Suppressor macrophage treated with lipopolysaccharide for 1 hour (primary cell): ENCODE results near the gene YY1.
"Not testable (repeated sequence)": the region's sequence is repeated elsewhere in the genome, so short reads cannot be mapped to it uniquely, and the experiment has no call there.

ENCODE experiments used
- DNase-seq, 3 donors: peaks; one replicate each; pipeline ENCODE4 v3.0.0-alpha.2; 2020 to 2022

The YY1 gene

DNA sequence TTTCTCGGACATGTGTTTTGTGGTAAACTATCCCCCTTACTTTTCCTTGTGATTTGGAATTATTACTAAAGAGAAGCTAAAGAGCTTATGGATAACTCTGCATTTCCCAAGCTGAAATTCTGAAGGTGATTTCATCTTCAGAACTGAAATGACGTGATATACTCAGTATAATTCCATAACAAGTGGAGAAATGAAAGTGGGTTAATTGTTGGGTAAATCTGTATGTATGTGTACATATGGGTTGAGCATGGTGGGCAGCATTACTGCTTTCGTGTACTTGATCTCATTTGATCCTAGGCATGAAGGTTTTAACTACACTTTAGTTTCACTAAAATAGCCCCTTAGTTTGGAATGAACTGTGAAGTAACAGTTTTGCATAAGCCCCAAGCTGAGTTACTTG is 4.1 kb downstream of the YY1 start:
- no peak for DNase-seq

DNA sequence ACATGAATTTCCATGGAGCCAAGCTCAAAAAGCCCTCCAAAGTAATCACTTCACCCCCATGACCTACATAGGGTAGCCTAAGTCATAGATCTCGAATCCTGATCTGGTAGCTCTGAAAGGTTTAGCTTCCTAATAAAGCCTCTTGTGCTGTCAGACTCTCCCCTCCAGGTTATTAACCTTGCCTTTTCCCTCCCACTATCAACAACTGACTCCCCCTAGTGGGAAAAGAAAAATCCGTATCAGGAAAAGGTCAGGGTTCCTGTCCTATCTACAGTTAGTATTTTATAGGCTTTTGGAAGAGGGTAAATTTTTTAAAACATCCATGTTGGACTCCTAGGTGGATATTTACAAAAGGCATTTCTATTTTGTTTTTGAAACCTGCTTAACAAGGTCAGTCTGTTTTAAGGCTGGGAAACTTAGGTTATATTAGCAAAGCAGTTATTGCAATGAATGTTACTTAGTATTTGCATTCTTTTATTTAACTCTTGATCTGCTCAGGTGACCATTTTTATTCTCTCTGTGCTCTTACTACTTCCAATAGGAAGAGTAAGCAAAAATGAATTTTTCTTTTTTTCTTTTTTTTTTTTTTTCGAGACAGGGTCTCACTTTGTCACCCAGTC is 8.0 kb downstream of the YY1 start:
- DNase-seq: peak; percentile 64 to 68 (median 67)

DNA sequence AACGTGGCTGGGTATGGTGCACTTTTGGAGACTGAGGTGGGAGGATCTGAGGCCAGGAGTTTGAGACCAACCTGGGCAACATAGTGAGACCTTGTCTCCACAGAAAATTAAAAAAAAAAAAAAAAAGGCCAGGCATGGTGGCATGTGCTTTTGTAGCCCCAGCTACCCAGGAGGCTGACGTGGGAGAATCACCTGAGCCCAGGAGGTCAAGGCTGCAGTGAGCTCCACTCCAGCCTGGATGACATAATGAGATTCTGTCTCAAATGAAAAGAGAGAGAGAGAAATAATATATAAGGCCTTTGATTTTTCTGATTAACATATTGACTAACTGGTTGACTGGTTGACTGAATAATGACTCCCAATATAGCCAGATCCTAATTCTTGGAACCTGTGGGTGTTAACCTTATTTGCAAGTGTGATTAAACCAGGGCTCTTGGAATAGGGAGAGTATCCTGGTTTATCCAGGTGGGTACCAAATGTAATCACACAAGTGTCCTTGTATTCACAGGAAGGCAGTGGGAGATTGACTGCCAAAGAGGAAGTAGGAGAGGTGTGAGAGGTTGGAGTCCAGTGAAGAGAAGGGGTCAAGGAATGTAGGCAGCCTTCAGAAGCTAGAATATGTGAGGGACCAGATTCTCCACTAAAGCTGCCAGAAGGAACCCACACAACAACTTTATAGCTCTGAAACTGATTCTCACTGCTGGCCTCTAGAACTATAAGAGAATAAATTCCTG is 12.0 kb downstream of the YY1 start:
- DNase-seq: no peak

DNA sequence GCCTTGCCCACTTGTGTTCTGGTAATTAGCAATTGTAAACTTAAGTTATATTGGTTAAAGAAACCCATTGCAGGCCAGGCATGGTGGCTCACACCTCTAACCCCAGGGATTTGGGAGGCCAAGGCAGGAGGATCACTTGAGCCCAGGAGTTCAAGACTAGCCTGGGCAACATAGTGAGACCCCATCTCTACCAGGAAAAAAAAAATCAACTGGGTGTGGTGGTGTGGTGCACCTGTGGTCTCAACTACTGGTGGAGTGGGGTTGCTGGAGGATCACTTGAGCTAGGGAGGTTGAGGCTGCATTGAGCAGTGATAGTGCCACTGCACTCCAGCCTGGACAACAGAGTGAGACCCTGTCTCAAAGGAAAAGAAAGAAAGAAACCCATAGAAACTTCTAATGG is 13.7 kb downstream of the YY1 start:
- no peak for DNase-seq

GRCh38 chr14:100256339-100256895 is 17.5 kb downstream of the YY1 start:
- no peak for DNase-seq

DNA sequence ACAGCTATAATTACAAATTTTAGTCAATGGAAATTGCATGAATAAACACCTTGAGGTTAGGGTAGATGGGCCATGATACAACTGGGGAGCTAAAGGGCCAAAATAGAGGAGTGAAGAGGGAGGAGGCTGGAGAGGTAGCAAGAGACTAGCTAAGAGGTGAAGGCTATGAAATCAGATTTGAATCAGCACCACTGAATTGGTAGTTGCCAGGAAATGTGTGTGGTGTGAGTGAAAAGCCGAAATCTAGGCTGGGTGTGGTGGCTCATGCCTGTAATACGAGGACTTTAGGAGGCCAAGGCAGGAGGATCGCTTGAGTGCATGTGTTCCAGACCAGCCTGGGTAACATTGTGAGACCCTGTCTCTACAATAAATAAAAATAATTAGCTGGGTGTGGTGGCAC is 22.7 kb downstream of the YY1 start:
- DNase-seq: no peak

DNA sequence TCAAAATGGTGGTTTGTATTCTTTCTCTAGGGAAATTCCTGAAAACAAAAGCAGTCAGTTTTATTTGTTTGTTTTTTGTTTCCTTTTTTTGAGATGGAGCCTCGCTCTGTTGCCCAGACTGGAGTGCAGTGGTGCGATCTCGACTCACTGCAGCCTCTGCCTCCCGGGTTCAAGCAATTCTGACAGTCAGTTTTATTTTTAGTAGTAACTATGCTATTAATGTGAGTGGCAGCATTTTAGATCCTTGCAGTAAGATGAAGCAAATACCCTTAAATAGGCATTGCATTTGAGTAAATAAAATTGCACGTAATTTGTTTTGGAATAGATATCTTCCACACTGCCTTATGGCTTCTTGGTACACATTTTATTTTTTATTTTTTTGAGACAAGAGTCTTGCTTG is 23.6 kb downstream of the YY1 start:
- DNase-seq: no peak

DNA sequence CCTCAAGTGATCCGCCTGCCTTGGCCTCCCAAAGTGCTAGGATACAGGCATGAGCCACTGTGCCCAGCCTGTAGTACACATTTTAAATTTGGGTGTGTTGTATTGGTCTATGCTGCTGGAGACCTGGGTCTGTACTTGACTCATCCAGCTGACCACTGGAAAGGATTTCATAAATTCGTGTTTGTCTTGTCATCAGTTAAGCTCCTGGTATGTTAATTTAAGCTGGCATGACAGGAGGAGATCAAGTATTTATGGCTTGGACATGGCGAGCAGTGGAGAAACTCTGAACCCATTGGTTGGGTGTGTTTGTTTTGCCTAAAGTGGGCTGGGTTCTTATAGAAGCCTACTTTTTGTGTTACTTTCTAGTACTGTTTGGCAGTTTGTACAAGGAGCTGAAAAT is 24.2 kb downstream of the YY1 start:
- no peak for DNase-seq

- DNase-seq: no peak
These were observed 29.0 kb downstream of the YY1 start for GRCh38 chr14:100267990-100268389.

GRCh38 chr14:100268591-100269207 is 29.8 kb downstream of the YY1 start:
- DNase-seq: no peak

DNA sequence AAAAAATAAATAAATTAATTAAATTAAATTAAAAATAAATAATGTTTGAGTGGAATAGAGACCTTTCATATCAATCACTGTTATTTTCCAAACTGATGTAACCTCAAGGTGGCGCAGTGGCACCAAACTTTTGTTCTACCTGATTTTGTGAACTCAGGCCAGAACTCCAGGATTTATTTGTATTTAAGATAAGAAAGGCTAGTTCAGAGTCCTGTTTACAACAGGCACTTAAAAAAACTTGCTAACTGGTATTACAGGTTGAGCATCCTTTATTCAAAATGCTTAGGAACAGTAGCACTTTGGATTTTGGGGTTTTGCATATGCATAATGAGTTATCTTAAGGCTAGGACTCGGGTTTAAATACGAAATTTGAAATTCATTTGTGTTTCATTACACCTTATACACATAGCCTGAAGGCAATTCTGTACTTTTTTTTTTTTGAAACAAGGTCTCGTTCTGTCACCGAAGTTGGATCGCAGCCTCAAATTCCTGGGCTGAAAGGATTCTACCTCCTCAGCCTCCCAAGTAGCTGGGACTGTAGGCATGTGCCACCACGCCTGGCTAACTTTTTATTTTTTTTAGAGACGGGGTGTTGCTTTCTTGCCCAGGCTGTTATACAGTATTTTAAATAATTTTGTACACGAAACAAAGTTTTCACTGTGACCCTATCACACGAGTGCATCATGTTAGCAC is 32.4 kb downstream of the YY1 start:
- peak; percentile 44 to 53 (median 50) for DNase-seq

DNA sequence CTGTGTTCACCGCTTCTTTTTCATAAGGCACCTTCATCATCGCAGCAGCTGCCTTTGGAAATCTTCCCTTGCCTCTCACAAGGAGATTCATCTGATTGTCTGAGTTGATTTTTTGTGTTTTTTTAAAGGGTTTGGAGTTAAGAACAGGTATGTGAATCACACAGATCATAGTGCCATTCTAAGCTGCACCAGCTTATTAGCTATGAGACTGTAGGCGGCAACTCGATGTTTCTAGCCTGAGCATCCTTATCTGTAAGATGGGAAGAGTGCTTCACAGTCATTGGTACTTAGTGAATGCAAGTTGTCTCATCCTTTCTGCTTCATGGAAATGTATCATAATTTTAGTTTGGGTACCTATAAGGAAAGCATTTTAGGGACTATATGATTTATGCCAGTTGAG is 35.3 kb downstream of the YY1 start:
- no peak for DNase-seq

DNA sequence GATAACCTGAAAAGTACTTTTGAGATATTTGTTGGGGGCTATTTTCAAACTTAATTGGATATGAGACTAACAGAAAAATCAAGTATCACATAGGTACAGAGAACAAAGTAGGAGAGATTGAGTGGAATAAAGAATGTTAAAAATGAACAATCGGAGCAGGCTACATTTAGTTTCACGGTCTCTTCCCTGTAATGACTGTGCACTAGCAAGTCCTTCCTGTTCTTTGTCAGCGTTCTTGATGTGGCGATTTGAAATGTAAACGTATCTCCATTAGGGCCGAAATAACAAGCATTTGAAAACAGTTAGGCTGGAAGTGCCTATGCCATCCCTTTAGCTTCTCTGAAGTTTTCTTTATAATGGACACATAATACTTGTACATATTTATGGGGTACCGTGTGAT is 36.3 kb downstream of the YY1 start:
- DNase-seq: peak in 1 of 3 donors; percentile 19

GRCh38 chr14:100278702-100279101 is 39.8 kb downstream of the YY1 start:
- peak in 2 of 3 donors; percentile 34 to 38 for DNase-seq

DNA sequence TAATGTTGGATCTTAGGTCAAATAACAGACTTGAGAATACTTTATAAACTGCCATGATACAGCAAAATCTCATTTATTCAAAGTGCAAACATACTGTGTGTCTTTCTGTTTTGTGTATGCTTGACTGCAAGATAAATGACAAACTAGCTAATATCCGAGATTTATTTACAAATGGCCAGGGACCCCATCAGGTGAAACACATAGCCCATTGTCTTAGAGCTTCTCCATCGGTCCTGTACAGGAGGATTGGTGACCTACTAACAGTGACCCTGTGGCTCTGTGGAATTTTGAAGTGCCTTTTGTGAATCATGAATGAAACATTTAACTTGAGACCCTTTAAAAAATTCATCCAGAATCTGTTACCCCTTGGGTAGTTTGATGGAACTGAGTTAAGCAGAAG is 40.2 kb downstream of the YY1 start:
- no peak for DNase-seq

GRCh38 chr14:100279563-100279962 is 40.6 kb downstream of the YY1 start:
- DNase-seq: no peak

DNA sequence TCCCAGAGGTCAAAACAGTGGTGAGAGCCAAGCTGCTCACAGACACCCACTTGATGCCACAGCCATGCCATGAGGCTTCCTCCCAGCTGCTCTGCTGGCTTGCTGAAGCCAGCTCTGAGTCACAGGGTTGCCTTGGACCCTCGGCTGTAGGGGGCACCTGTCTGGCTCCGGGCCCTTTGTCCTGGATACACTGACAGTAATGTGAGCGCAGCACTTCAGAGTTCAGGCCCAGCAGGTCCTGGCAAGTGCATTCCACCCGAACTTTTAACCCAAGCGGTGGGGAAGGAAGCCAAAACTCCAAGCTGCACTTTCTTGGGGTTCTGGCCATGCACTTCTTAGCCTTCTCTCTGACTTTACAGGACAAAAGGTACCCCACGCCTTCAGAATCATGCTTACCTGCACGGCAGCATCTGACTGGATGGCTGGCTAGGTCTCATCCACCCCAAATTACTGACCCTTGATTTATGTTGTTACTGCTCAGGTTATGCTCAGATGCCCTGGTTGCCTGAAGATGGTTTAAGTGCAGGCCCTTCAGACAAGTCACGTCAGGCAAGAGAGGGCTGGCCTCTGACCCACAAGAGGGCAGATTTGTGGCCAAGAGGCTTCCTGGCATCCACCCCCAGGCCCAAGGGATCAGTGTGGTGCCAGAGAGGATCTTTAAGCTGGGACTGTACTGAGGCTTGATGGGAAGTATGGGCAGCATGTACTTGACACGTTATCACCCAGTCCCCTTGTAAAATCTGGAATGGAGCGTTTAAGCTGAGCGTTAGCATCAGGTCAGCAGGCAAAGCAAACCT is 42.5 kb downstream of the YY1 start:
- DNase-seq: no peak

DNA sequence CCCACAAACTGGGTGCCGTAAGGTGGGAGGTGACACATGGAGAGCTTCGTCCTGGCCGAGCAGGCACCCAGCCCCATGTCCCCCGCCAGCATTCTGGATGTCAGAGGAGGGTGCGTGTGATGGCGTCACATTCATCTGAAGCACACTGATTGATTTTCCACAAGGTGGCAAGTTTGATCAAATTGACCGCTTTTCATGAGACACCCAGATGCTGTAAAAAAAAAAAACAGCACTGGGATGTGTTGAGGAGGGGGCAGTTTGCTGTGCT is 43.1 kb downstream of the YY1 start:
- DNase-seq: no peak

DNA sequence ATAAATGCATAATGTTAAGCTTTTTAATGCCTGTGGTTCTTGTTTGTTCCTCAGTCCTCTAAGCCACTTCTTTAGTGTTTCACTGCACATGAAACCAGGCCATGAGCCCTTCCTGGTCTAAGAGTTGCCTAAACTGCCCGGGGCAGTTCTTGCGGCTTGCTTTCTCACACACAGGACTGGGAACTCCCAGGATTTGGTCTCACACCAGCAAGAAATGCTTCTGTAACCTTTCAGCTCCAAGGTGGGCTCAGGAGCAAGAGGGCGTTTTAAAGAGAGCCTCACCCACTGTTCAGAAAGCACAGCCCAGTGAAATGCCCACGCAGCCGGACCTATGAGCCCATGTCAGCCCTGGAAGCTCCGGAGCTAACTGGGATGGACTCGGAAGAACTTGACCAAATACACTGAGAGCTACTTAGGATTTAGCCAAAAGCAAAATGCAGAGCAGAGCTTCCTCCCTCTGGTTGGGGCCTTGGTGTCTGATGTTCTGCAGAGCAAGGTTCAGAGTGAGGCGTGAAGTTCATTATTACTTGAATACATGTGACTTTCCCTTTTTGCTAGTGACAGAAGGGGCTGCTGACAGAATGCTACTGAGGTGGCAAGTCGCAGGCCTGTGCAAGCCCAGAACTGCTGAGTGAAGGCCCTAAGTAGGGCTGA is 43.9 kb downstream of the YY1 start:
- DNase-seq: no peak

DNA sequence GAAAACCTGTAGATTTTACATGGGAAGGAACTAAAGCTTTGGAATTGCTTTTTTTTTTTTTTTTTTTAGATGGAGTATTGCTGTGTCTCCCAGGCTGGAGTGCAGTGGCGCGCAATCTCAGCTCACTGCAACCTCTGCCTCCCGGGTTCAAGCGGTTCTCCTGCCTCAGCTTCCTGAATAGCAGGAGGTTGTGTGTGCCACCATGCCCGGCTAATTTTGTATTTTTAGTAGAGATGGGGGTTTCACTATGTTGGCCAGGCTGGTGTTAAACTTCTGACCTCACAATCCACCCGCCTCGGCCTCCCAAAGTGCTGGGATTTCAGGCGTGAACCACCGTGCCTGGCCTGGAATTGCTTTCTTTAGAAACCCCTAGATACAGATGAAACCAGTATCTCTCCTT is 44.5 kb downstream of the YY1 start:
- not testable (repeated sequence) for DNase-seq

DNA sequence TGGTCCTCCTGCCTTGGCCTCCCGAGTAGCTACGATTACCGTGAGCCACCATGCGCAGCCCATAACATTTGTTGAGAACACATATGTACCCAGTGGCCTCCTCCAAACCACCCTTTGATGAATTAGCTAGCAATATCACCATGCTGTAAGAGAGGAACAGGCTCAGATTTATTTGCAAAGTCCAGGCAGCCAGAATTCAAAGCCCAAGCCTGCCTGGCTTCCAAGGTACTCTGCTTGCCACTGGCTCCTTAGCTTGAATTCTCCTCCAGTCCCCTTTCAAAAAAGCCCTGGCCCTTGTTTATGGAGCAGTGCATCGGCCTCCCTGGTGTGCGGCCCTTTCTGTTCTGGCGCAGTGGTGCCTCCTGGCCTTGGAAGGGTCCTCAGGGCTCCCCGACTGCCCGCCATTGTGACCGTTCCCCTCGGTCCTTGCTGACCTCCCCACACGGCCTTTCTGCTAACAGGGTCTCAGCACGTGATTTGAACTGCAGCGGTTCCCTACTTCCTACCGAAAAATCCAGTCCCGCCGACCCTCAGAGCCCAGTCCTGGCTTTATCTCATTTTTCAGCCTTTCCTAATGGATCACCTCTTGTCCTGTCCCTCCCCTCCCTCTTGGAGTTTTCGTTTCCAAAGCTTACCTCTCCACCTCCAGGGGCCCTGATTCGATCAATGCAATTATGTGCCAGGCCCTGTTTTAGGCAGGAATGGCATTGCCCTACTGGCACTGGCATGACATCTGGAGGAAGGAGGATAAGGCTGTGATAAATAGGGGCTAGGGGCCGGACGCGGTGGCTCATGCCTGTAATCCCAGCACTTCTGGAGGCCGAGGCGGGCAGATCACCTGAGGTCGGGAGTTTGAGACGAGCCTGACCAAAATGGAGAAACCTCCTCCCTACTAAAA is 45.3 kb downstream of the YY1 start:
- no peak for DNase-seq
